VCaP (cell line): Measurements from ENCODE around the gene DIS3L2.
"Not testable (repeated sequence)": the region's sequence is repeated elsewhere in the genome, so short reads cannot be mapped to it uniquely, and the experiment has no call there.

Source experiments
- H3K27ac ChIP-seq: fragments of 450-650 bp; 2 replicates; pipeline ENCODE4 v1.5.1; 2017
- CTCF ChIP-seq: fragments of 450-650 bp; conservative IDR thresholded peaks from 2 replicates; pipeline ENCODE4 v1.5.1; 2017; ENCODE audit warnings: mild to moderate bottlenecking, moderate library complexity

Gene DIS3L2

GRCh38 chr2:232319803-232320442, 358.4 kb downstream of the DIS3L2 start:
- no peak for TF ChIP-seq CTCF
- peak overlapping the region; percentile 91 for H3K27ac ChIP-seq

DNA sequence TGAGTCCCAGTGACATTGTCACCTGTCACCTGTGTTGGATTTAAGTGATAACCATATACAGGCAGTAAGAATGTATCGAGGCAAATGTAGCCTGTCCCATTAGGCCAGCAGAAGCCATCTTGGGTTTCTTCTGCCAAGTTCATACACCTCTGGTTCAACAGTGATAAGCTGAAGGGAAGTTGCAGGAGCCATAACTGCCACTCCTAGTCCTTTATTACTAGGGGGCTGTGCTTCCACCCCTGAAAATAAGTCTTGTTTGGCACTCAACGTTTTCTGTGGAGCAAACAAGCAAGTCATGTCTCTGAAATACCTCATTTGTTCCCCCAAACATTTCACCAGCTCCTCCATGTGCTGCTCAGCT, 358.9 kb downstream of the DIS3L2 start:
- H3K27ac ChIP-seq = peak overlapping the region; percentile 91

GRCh38 chr2:232321156-232321816, 359.8 kb downstream of the DIS3L2 start:
- TF ChIP-seq CTCF = no peak
- peak overlapping the region; percentile 91 for H3K27ac ChIP-seq

More for the DNA sequence above, 358.9 kb downstream of the DIS3L2 start:
- no peak for TF ChIP-seq CTCF

- no peak for TF ChIP-seq CTCF
These were observed 360.5 kb downstream of the DIS3L2 start for GRCh38 chr2:232321817-232322559.

GRCh38 chr2:232322560-232323327, 361.2 kb downstream of the DIS3L2 start:
- peak overlapping the region; percentile 91; the same call in 1 of the 2 replicates for H3K27ac ChIP-seq
- TF ChIP-seq CTCF = no peak

More at GRCh38 chr2:232321817-232322559, 360.5 kb downstream of the DIS3L2 start:
- H3K27ac ChIP-seq = peak overlapping the region; percentile 91

GRCh38 chr2:232323328-232323650, 361.8 kb downstream of the DIS3L2 start:
- TF ChIP-seq CTCF = no peak
- peak overlapping the region; percentile 91; the same call in 1 of the 2 replicates for H3K27ac ChIP-seq

- H3K27ac ChIP-seq = not testable (repeated sequence)
These were observed 362.5 kb downstream of the DIS3L2 start for GRCh38 chr2:232323967-232324366.
